PC-3 (cell line): Measurements from ENCODE around the gene EIPR1. TPM values are rescaled to one million over a fixed set of nuclear protein-coding genes. Genes with fewer than 3 reads are reported as not detected.

Experiments
- ATAC-seq: fragments of 200-7000 bp; cut with Tn5 transposase; 2 replicates; pipeline ENCODE4 v1.9.1; 2020; ENCODE audit warnings: mild to moderate bottlenecking, moderate library complexity
- BruUV-seq: library from RNA; stranded (reverse); fragments of 400-500 nt; replicated peaks from 2 replicates; lab custom pipeline; 2021; lab: Mats Ljungman, UMichigan
- CTCF ChIA-PET: fragments of 300-600 bp; sonication (Branson Sonifier 250); formaldehyde crosslinking; loops from one replicate; lab custom pipeline; 2022; ENCODE audit warnings: antibody characterized with exemption; lab: Charles Lee
- POLR2A ChIA-PET: fragments of 300-600 bp; sonication (Branson Sonifier 250); formaldehyde crosslinking; loops from one replicate; lab custom pipeline; 2022; ENCODE audit warnings: antibody characterized with exemption; ENCODE audit not compliant: unreplicated experiment; lab: Charles Lee
- DNase-seq: peaks from one replicate; pipeline ENCODE4 v3.0.0-alpha.2; 2015
- H2AFZ ChIP-seq: fragments of 300-600 bp; sonication (generic); 2 replicates; pipeline ENCODE4 v1.6.0; 2016; ENCODE audit warnings: antibody characterized with exemption, low read length
- H3F3A ChIP-seq: fragments of 300-600 bp; sonication (generic); one replicate; pipeline ENCODE4 v1.6.0; 2017; ENCODE audit warnings: antibody characterized with exemption, low read length, control low read depth, mild to moderate bottlenecking; ENCODE audit not compliant: unreplicated experiment
- H3K27ac ChIP-seq: fragments of 300-600 bp; sonication (generic); 2 replicates; pipeline ENCODE4 v1.5.1; 2016; ENCODE audit warnings: mild to moderate bottlenecking, low read length
- H3K27me3 ChIP-seq: fragments of 300-600 bp; sonication (generic); 2 replicates; pipeline ENCODE4 v1.6.1; 2016; ENCODE audit warnings: low read length, mixed read lengths
- H3K36me3 ChIP-seq: fragments of 300-600 bp; sonication (generic); 2 replicates; pipeline ENCODE4 v1.6.1; 2016; ENCODE audit warnings: low read depth, mixed run types, low read length, mixed read lengths
- H3K4me1 ChIP-seq: fragments of 300-600 bp; sonication (generic); 2 replicates; pipeline ENCODE4 v1.5.1; 2016; ENCODE audit warnings: low read length; ENCODE audit not compliant: insufficient read depth
- H3K4me2 ChIP-seq: fragments of 300-600 bp; sonication (generic); 2 replicates; pipeline ENCODE4 v1.6.0; 2016; ENCODE audit warnings: low read length
- H3K4me3 ChIP-seq: fragments of 300-600 bp; sonication (generic); 2 replicates; pipeline ENCODE4 v1.5.1; 2016; ENCODE audit warnings: mild to moderate bottlenecking, low read length, mixed read lengths
- H3K79me2 ChIP-seq: fragments of 300-600 bp; sonication (generic); 2 replicates; pipeline ENCODE4 v1.6.1; 2017; ENCODE audit warnings: low read length, mixed read lengths
- H3K9ac ChIP-seq: fragments of 300-600 bp; sonication (generic); 2 replicates; pipeline ENCODE4 v1.6.0; 2016; ENCODE audit warnings: mild to moderate bottlenecking, low read length
- H3K9me2 ChIP-seq: fragments of 300-600 bp; sonication (generic); replicated peaks from 2 replicates; pipeline ENCODE4 v1.6.1; 2016; ENCODE audit warnings: mixed run types, low read length, mixed read lengths
- H3K9me3 ChIP-seq: fragments of 300-600 bp; sonication (generic); 2 replicates; pipeline ENCODE4 v1.6.1; 2016; ENCODE audit warnings: low read length, mixed read lengths
- H4K20me1 ChIP-seq: fragments of 300-600 bp; sonication (generic); 2 replicates; pipeline ENCODE4 v1.6.1; 2016; ENCODE audit warnings: low read length, mixed read lengths
- EZH2 ChIP-seq: fragments of 300-600 bp; sonication (generic); IDR thresholded peaks from one replicate; pipeline ENCODE4 v1.6.1; 2017; ENCODE audit warnings: antibody characterized with exemption, mild to moderate bottlenecking, low read length; ENCODE audit not compliant: unreplicated experiment
- EZH2phosphoT487 ChIP-seq: fragments of 300-600 bp; sonication (generic); IDR thresholded peaks from 2 replicates; pipeline ENCODE4 v1.6.1; 2018; ENCODE audit warnings: mild to moderate bottlenecking, antibody characterized with exemption, low read length, borderline replicate concordance
- intact Hi-C: fragments of 100-400 bp; cut with micrococcal nuclease; formaldehyde crosslinking; loops from 2 replicates; pipeline ENCODE4 v1.9.0; 2023
- total RNA-seq: library from RNA; depleted of rRNA; stranded (reverse); fragments of >200 nt; gene quantifications from 2 replicates; pipeline ENCODE4 v1.2.3, GENCODE V29; 2014
- TF ChIP-seq, protein P1 (sequence below): fragments of 300-600 bp; sonication (generic); conservative IDR thresholded peaks from 2 replicates; pipeline ENCODE4 v1.5.1; 2017; ENCODE audit warnings: antibody characterized with exemption, low read depth, mild to moderate bottlenecking, low read length

The EIPR1 gene
- total RNA-seq, 1 experiment from 2014 or later = 90.1 TPM

DNA sequence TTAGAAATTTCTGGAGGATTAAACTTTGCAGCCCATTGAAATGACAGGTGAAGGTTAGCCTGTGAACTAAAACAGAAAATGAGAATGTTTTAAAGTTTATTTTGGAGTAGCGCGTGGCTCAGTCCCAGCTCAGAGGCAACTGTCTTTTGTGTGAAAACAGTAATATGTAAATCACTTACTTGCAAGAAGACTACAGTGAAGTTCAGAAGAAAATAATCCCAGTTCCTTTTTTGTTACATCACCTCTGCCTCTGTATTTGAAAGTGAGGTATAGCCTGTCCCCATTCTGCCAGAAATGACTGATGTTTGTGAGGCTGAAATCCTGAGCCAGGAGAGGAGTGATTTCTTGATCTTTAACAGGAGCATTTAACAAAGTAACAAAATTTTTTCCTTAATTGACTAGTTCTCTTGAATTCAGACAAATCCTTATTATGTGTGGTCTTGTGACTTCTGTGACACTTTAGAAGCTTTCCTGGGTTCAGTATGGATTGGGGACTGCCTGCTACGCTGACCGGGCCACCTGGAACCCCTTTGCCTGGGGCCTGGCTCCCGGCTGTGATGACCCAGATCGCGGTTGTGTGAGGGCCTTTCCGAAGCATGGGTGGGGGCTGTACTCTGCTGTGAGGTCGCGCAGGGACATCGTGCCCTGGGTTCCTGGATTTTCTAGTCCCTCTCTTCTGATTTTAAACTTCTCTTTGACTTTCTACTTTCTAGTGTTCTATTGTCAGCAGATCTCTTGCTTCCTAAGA is 26.1 kb upstream of the EIPR1 start:
- Histone ChIP-seq H4K20me1 (no peaks in the 10 kb centered on the region), H3K9ac (no peak overlapping the region), H3K4me1 (no peaks in the 10 kb centered on the region), H3K9me2 (no peaks in the 10 kb centered on the region), H3K4me3 (no peak overlapping the region), H3F3A (no peaks in the 10 kb centered on the region), H3K27me3 (no peaks in the 10 kb centered on the region), H3K9me3 (no peaks in the 10 kb centered on the region), H3K27ac (no peak overlapping the region), H3K79me2 (peaks cover 7% of the 10 kb centered on the region), H2AFZ (no peak overlapping the region), H3K36me3 (peaks cover 28% of the 10 kb centered on the region), H3K4me2 (no peak overlapping the region)
- intact Hi-C loops = no loop called here
- ATAC-seq (no peak), DNase-seq (no peak)
- no TSS peak for BruUV-seq
- POLR2A ChIA-PET = no interaction called here
- TF ChIP-seq EZH2phosphoT487 = no peak
- TF ChIP-seq EZH2 = no peak
- TF ChIP-seq, protein P1, sequence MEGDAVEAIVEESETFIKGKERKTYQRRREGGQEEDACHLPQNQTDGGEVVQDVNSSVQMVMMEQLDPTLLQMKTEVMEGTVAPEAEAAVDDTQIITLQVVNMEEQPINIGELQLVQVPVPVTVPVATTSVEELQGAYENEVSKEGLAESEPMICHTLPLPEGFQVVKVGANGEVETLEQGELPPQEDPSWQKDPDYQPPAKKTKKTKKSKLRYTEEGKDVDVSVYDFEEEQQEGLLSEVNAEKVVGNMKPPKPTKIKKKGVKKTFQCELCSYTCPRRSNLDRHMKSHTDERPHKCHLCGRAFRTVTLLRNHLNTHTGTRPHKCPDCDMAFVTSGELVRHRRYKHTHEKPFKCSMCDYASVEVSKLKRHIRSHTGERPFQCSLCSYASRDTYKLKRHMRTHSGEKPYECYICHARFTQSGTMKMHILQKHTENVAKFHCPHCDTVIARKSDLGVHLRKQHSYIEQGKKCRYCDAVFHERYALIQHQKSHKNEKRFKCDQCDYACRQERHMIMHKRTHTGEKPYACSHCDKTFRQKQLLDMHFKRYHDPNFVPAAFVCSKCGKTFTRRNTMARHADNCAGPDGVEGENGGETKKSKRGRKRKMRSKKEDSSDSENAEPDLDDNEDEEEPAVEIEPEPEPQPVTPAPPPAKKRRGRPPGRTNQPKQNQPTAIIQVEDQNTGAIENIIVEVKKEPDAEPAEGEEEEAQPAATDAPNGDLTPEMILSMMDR = no peak
- CTCF ChIA-PET = no interaction called here

- Histone ChIP-seq H2AFZ (no peak overlapping the region), H3K9me3 (peaks cover 17% of the 10 kb centered on the region), H3K4me2 (no peak overlapping the region), H3K79me2 (peaks cover 42% of the 10 kb centered on the region), H3K9me2 (no peaks in the 10 kb centered on the region), H3K4me1 (no peaks in the 10 kb centered on the region), H3K4me3 (no peak overlapping the region), H4K20me1 (no peaks in the 10 kb centered on the region), H3K9ac (no peak overlapping the region), H3F3A (no peaks in the 10 kb centered on the region), H3K36me3 (peaks cover 53% of the 10 kb centered on the region), H3K27ac (no peak overlapping the region), H3K27me3 (no peaks in the 10 kb centered on the region)
- no peak for ATAC-seq
- BruUV-seq = no TSS peak
- DNase-seq = no peak
- intact Hi-C loops = no loop called here
- TF ChIP-seq EZH2phosphoT487 = no peak
- TF ChIP-seq, protein P1 = no peak
- TF ChIP-seq EZH2 = no peak
- ChIA-PET POLR2A (no interaction called here), CTCF (no interaction called here)
These were observed 22.2 kb upstream of the EIPR1 start for GRCh38 chr2:3399829-3400228.

DNA sequence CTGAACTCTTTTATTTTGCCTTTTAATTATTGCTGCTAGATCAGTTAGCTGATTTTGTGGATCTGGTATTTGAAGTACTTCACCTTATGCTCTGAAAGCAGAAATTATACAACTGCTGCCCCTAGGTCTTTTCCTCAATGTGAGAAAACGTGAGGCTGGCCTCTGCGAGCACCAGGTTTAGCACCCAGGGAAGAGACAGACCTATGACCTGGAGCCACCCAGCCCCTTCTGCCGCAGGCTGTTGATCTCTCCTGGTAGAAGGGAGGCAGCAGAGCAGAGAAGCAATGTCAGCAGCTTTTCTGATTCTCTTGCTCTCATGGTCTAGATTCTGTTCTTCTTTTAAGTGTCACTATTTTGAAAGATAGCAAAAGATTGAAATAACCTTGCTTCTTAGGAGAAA is 21.8 kb upstream of the EIPR1 start:
- no peak for DNase-seq
- Histone ChIP-seq H3K9me3 (peaks cover 20% of the 10 kb centered on the region), H3K4me2 (no peak overlapping the region), H3F3A (no peaks in the 10 kb centered on the region), H3K9ac (no peak overlapping the region), H3K27ac (no peak overlapping the region), H3K79me2 (peaks cover 46% of the 10 kb centered on the region), H4K20me1 (no peaks in the 10 kb centered on the region), H3K4me3 (no peak overlapping the region), H3K27me3 (no peaks in the 10 kb centered on the region), H2AFZ (no peak overlapping the region), H3K4me1 (no peaks in the 10 kb centered on the region), H3K9me2 (no peaks in the 10 kb centered on the region), H3K36me3 (peaks cover 58% of the 10 kb centered on the region)
- ChIA-PET CTCF (no interaction called here), POLR2A (no interaction called here)
- no TSS peak for BruUV-seq
- TF ChIP-seq EZH2phosphoT487 (no peak), EZH2 (no peak)
- TF ChIP-seq, protein P1 = no peak
- ATAC-seq = no peak
- intact Hi-C loops = no loop called here
